Testis (tissue), 3 donors: ENCODE results near the gene TBCD. TPM values are rescaled to one million over a fixed set of nuclear protein-coding genes. Genes with fewer than 3 reads are reported as not detected.

Experiments
- DNase-seq: peaks from one replicate; pipeline ENCODE4 v3.0.0-alpha.2; 2019
- H3K27ac ChIP-seq, 2 donors: fragments of 200-600 bp; sonication (generic); one replicate each; pipeline ENCODE4 v1.5.1; 2019
- H3K27me3 ChIP-seq: fragments of 200-600 bp; sonication (generic); one replicate; pipeline ENCODE4 v1.5.1; 2019
- H3K36me3 ChIP-seq: fragments of 200-600 bp; sonication (generic); one replicate; pipeline ENCODE4 v1.5.1; 2017; ENCODE audit warnings: low read depth; ENCODE audit errors: missing control alignments
- H3K4me1 ChIP-seq: fragments of 200-600 bp; sonication (generic); one replicate; pipeline ENCODE4 v1.5.1; 2019
- H3K4me3 ChIP-seq, 2 donors: fragments of 200-600 bp; sonication (generic); one replicate each; pipeline ENCODE4 v1.5.1; 2017 to 2019
- H3K9me3 ChIP-seq: fragments of 200-600 bp; sonication (generic); one replicate; pipeline ENCODE4 v1.5.1; 2017
- POLR2A ChIP-seq: fragments of 450-650 bp; IDR thresholded peaks from one replicate; pipeline ENCODE4 v1.6.1; 2017; ENCODE audit warnings: antibody characterized with exemption, mild to moderate bottlenecking, moderate library complexity
- WGBS, 2 donors: methylation state at CpG; one replicate each; pipeline ENCODE4 v1.1.5; 2018; 5-methylcytosine and 5-hydroxymethylcytosine counted together
- intact Hi-C: fragments of 100-400 bp; cut with DNase I; formaldehyde crosslinking; loops from one replicate; pipeline ENCODE4 v1.15.1; 2023; ENCODE audit warnings: low total_unique reads
- polyA plus RNA-seq: library from polyadenylated mRNA; stranded (reverse); fragments of 350-450 nt; fragmentation: Illumina TruSeq; extraction: RNeasy Lipid Tissue Mini Kit (QIAGEN cat#74804); gene quantifications from one replicate; pipeline ENCODE4 v1.2.3, GENCODE V29; 2014; ENCODE audit warnings: low read depth, low replicate concordance; ENCODE audit not compliant: insufficient read depth
- total RNA-seq, 2 donors: library from RNA; depleted of rRNA; stranded (reverse); fragments of >200 nt; gene quantifications; one replicate each; pipeline ENCODE4 v1.2.3, GENCODE V29; 2016
- TF ChIP-seq, protein P1 (sequence below), 3 experiments: fragments of 450-650 bp in 2 of 3; fragments of 200-600 bp in 1 of 3; sonication (generic) in 1 of 3; IDR thresholded peaks; one replicate each; pipeline ENCODE4 v1.5.1; 2016 to 2019; ENCODE audit warnings: antibody characterized with exemption in 3 of 3, mild to moderate bottlenecking in 2 of 3, moderate library complexity in 1 of 3

The TBCD gene
- total and polyA plus RNA-seq, 3 donors from 2014 or later, result 81.2 to 128 (median 115) TPM

DNA sequence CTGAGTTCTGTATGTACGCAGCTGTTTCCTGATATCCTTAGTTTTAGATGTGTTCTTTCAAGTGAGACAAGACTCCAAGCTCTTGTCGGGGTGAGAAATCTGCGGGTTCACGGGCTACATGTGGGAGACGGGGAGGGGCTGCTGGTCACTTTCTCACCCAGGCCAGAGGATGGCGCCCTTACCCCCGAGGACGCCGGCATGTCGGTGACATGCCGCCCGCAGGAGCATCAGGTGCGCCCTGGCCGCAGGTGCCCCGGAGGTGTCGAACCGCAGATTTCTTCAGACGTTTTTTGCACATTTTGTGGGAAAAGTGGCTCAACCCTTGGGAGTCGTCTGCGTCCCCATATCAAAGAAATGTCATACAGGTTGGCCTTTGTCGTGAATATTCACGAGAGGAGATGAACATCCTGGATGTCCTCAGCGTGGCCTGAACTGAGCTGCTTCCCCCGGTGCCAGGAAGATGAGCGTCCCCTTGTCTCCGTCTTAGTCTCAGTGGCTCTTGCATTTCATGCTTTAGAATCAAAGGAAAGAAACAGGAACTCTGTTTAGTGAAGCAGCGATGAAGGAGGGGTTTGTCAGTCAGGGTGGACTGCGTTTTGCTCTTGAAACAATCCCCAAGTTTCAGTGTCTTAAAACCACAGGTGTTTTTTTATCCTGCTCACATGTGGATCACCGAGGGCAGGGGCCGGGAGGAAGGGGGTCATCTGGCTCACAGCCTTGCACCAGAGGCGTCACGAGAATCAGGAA lies 163.3 kb downstream of the TBCD start:
- Histone ChIP-seq H3K27me3 (no peaks in the 10 kb centered on the region), H3K4me3 (no peak overlapping the region), H3K36me3 (no peaks in the 10 kb centered on the region), H3K9me3 (no peaks in the 10 kb centered on the region), H3K27ac (no peak overlapping the region), H3K4me1 (no peaks in the 10 kb centered on the region)
- intact Hi-C loops, result no loop called here
- 88 to 94% methylated on average over 22 to 32 of the region's 32 CpGs for WGBS, 2 donors
- TF ChIP-seq, protein P1, sequence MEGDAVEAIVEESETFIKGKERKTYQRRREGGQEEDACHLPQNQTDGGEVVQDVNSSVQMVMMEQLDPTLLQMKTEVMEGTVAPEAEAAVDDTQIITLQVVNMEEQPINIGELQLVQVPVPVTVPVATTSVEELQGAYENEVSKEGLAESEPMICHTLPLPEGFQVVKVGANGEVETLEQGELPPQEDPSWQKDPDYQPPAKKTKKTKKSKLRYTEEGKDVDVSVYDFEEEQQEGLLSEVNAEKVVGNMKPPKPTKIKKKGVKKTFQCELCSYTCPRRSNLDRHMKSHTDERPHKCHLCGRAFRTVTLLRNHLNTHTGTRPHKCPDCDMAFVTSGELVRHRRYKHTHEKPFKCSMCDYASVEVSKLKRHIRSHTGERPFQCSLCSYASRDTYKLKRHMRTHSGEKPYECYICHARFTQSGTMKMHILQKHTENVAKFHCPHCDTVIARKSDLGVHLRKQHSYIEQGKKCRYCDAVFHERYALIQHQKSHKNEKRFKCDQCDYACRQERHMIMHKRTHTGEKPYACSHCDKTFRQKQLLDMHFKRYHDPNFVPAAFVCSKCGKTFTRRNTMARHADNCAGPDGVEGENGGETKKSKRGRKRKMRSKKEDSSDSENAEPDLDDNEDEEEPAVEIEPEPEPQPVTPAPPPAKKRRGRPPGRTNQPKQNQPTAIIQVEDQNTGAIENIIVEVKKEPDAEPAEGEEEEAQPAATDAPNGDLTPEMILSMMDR (IDR thresholded peaks at IDR 0.05), result no peak
- TF ChIP-seq POLR2A, result no peak
- no peak for DNase-seq

DNA sequence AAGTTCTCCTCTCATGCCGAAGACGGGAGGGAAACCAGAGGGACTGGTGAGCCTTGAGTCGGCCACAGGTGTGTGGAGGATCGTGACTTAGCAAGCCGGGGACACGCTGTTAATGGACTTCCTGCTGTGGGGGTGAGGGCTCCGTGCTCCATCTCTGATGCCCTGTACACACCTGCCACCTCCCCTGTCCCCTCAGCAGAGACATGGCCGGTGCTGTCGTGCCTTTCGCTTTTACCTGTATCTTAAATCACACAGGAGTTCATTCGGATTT lies 163.8 kb downstream of the TBCD start:
- H3K36me3 ChIP-seq, result no peaks in the 10 kb centered on the region
- no peak for TF ChIP-seq POLR2A
- TF ChIP-seq, protein P1 (IDR thresholded peaks at IDR 0.05), result no peak
- no peaks in the 10 kb centered on the region for H3K9me3 ChIP-seq
- H3K27ac ChIP-seq, result no peak overlapping the region
- H3K4me1 ChIP-seq, result no peaks in the 10 kb centered on the region
- intact Hi-C loops, result no loop called here
- H3K4me3 ChIP-seq, result no peak overlapping the region
- WGBS, 2 donors, result 92 to 96% methylated on average over 11 of the region's 11 CpGs
- DNase-seq, result no peak
- no peaks in the 10 kb centered on the region for H3K27me3 ChIP-seq

DNA sequence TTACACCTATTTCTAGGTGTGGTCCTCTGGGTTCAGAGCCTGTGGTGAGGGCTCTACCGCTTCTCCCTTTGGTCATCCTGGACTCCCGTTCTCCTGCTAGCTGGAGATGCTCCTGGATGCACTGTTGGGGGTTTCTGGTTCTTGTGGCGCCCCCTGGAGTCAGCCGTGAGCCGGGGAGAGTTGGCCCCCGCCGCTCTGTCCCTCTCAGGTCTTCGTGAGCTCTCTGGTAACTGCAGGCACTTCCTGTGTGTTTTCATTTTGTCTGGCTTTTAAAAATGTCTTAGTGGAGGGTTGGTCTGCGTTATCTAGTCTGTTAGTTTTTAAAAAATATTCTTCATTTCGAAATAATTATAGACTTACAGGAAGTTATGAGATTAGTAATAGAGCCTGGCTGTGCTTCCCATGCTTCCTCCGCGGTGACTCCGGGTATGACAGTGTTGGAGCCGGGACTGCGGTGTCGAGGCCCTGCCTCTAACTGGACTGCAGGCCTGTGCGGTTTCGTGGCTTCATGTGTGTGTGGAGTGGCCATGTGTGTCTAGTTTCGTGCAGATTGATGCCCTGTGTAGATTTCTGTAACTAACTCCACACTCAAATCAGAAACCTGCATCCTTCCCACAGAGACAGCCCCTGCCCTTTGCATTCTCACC lies 166.0 kb downstream of the TBCD start:
- WGBS, 2 donors, result 86 to 91% methylated on average over 19 of the region's 19 CpGs
- intact Hi-C loops, result no loop called here
- TF ChIP-seq, protein P1 (IDR thresholded peaks at IDR 0.05), result peak in 1 of 3 experiments; percentile 9
- no peak for TF ChIP-seq POLR2A
- Histone ChIP-seq H3K27me3 (no peaks in the 10 kb centered on the region), H3K27ac (no peak overlapping the region), H3K4me1 (no peaks in the 10 kb centered on the region), H3K9me3 (no peaks in the 10 kb centered on the region), H3K4me3 (no peak overlapping the region), H3K36me3 (no peaks in the 10 kb centered on the region)
- no peak for DNase-seq

DNA sequence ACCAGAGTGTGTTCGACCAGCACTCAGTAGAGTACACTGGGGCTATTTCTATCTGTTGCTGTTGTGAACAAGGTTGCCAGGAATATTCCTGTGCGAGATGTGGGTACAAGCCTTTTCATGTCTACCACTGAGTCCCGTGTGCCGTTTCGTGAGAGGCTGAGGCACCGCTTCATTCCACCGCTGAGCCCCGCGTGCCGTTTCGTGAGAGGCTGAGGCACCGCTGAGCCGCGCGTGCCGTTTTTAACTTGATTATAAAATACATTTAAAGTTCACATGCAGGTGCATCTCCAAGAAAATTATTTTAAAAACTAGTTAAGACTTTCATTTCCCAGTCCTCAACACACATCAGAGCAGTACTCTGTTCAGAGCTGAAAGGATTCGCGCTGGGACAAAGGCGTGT lies 166.6 kb downstream of the TBCD start:
- no peaks in the 10 kb centered on the region for H3K4me1 ChIP-seq
- no peak for DNase-seq
- H3K27me3 ChIP-seq, result no peaks in the 10 kb centered on the region
- no peak overlapping the region for H3K27ac ChIP-seq
- TF ChIP-seq, protein P1 (IDR thresholded peaks at IDR 0.05), result no peak
- TF ChIP-seq POLR2A, result no peak
- intact Hi-C loops, result no loop called here
- no peaks in the 10 kb centered on the region for H3K36me3 ChIP-seq
- H3K9me3 ChIP-seq, result no peaks in the 10 kb centered on the region
- H3K4me3 ChIP-seq, result no peak overlapping the region
- WGBS, 2 donors, result 95 to 98% methylated on average over 19 of the region's 19 CpGs

DNA sequence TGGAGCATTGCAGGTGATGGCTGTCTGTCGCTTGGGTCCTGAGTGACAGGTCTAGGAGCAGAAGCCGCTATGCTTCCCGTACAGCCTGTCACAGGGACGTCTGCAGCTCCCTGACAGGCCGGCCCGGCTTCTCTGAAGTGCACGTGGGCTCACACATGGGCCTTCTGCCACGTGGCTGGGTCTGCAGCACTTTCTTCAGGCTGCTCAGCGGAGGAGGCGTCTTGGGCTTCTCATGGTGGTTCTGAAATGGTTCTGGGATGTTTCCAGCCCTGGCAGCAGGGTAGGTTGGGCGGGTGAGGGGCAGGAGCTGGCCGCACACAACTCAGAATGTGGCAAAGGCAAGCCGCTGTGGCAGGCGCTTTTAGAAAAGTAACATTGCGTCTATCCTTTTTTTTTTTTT lies 168.3 kb downstream of the TBCD start:
- H3K27ac ChIP-seq, result no peak overlapping the region
- 89 to 97% methylated on average over 8 to 15 of the region's 15 CpGs for WGBS, 2 donors
- TF ChIP-seq, protein P1 (IDR thresholded peaks at IDR 0.05), result no peak
- no peak for TF ChIP-seq POLR2A
- no peaks in the 10 kb centered on the region for H3K27me3 ChIP-seq
- intact Hi-C loops, result no loop called here
- no peaks in the 10 kb centered on the region for H3K4me1 ChIP-seq
- H3K36me3 ChIP-seq, result no peaks in the 10 kb centered on the region
- no peak overlapping the region for H3K4me3 ChIP-seq
- DNase-seq, result no peak
- no peaks in the 10 kb centered on the region for H3K9me3 ChIP-seq
